Tibial artery (tissue), 4 donors: ENCODE results near the gene ZNF850.
"Not testable (repeated sequence)": the region's sequence is repeated elsewhere in the genome, so short reads cannot be mapped to it uniquely, and the experiment has no call there.

ENCODE experiments used
- DNase-seq, 2 donors: peaks; one replicate each; pipeline ENCODE4 v3.0.0-alpha.2; 2019
- H3K27ac ChIP-seq, 2 donors: fragments of 200-600 bp; sonication (generic) in 1 of 2; 1 replicate in 1 of 2; 2 replicates in 1 of 2; pipeline ENCODE4 v1.5.1; 2018 to 2019; ENCODE audit warnings: mild to moderate bottlenecking in 1 of 2
- H3K27me3 ChIP-seq, 2 donors: fragments of 200-600 bp; sonication (generic) in 1 of 2; one replicate each; pipeline versions ENCODE4 v1.5.1 to v1.6.0; 2016 to 2019
- H3K36me3 ChIP-seq, 3 donors: fragments of 200-600 bp; sonication (generic) in 2 of 3; one replicate each; pipeline ENCODE4 v1.5.1; 2016 to 2019; ENCODE audit warnings: mild to moderate bottlenecking in 2 of 3
- H3K4me1 ChIP-seq, 4 donors: fragments of 200-600 bp; sonication (generic) in 2 of 4; 1 replicate in 3 of 4; 2 replicates in 1 of 4; pipeline ENCODE4 v1.5.1; 2016 to 2019
- H3K4me3 ChIP-seq, 2 donors: fragments of 200-600 bp; sonication (generic) in 1 of 2; 1 replicate in 1 of 2; 2 replicates in 1 of 2; pipeline ENCODE4 v1.5.1; 2018 to 2019; ENCODE audit warnings: mild to moderate bottlenecking in 2 of 2
- H3K9me3 ChIP-seq, 3 donors: fragments of 200-600 bp; sonication (generic) in 1 of 3; one replicate each; pipeline ENCODE4 v1.5.1; 2016 to 2019
- CTCF ChIP-seq, 2 experiments: fragments of 200-600 bp in 1 of 2; fragments of 450-650 bp in 1 of 2; IDR thresholded peaks; one replicate each; pipeline ENCODE4 v1.5.1; 2017 to 2019; ENCODE audit warnings: antibody characterized with exemption in 2 of 2, mild to moderate bottlenecking in 1 of 2, moderate library complexity in 1 of 2
- intact Hi-C: fragments of 100-400 bp; cut with DNase I; formaldehyde crosslinking; loops from one replicate; pipeline ENCODE4 v1.15.0; 2023; ENCODE audit warnings: low total_unique reads

Gene ZNF850

GRCh38 chr19:36745870-36746269 lies 26.7 kb downstream of the ZNF850 start:
- H3K36me3 ChIP-seq, result peaks cover 76 to 95% (median 95%) of the 10 kb centered on the region in 3 donors

GRCh38 chr19:36736166-36736565 lies 36.4 kb downstream of the ZNF850 start:
- peaks cover 24 to 98% (median 82%) of the 10 kb centered on the region in 3 donors for H3K9me3 ChIP-seq
- H3K27ac ChIP-seq, result not testable (repeated sequence)

More at GRCh38 chr19:36745870-36746269, 26.7 kb downstream of the ZNF850 start:
- Histone ChIP-seq H3K27ac (no peak overlapping the region), H3K27me3 (no peaks in the 10 kb centered on the region), H3K9me3 (peaks cover 27 to 98% (median 98%) of the 10 kb centered on the region in 3 donors), H3K4me3 (no peak overlapping the region), H3K4me1 (no peaks in the 10 kb centered on the region)
- intact Hi-C loops, result no loop called here
- TF ChIP-seq CTCF (IDR thresholded peaks at IDR 0.05), result no peak
- no peak for DNase-seq

DNA sequence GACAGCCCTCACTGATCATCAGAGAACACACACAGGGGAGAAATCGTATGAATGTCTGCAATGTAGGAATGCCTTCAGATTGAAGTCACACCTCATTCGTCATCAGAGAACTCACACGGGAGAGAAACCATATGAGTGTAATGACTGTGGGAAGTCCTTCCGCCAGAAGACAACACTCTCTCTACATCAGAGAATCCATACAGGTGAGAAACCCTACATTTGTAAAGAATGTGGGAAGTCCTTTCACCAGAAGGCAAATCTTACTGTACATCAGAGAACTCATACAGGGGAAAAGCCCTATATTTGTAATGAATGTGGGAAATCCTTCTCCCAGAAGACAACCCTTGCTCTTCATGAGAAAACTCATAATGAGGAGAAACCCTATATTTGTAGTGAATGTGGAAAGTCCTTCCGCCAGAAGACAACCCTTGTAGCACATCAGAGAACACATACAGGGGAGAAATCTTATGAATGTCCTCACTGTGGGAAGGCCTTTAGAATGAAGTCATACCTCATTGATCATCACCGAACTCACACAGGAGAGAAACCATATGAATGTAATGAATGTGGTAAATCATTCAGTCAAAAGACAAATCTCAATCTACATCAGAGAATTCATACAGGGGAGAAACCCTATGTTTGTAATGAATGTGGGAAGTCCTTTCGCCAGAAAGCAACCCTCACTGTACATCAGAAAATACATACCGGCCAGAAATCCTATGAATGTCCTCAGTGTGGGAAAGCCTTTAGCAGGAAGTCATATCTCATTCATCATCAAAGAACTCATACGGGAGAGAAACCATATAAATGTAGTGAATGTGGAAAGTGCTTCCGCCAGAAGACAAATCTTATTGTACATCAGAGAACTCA lies 52.7 kb downstream of the ZNF850 start:
- peaks cover 32 to 100% (median 95%) of the 10 kb centered on the region in 3 donors for H3K9me3 ChIP-seq

More at GRCh38 chr19:36736166-36736565, 36.4 kb downstream of the ZNF850 start:
- peaks cover 29 to 72% (median 68%) of the 10 kb centered on the region in 3 donors for H3K36me3 ChIP-seq
- H3K4me3 ChIP-seq, H3K4me1 ChIP-seq, intact Hi-C loops, DNase-seq, H3K27me3 ChIP-seq: not testable (repeated sequence)

GRCh38 chr19:36709423-36709822 lies 63.2 kb downstream of the ZNF850 start:
- no peak for DNase-seq
- TF ChIP-seq CTCF (IDR thresholded peaks at IDR 0.05), result no peak
- Histone ChIP-seq H3K27me3 (no peaks in the 10 kb centered on the region), H3K9me3 (peaks cover 10 to 98% (median 89%) of the 10 kb centered on the region in 3 donors), H3K27ac (no peak overlapping the region), H3K36me3 (peaks cover 70 to 92% (median 85%) of the 10 kb centered on the region in 3 donors), H3K4me3 (no peak overlapping the region), H3K4me1 (no peaks in the 10 kb centered on the region)
- intact Hi-C loops, result no loop called here

More for the DNA sequence above, 52.7 kb downstream of the ZNF850 start:
- TF ChIP-seq CTCF (IDR thresholded peaks at IDR 0.05), result no peak
- Histone ChIP-seq H3K36me3 (peaks cover 87 to 99% (median 96%) of the 10 kb centered on the region in 3 donors), H3K4me1 (no peaks in the 10 kb centered on the region), H3K4me3 (no peak overlapping the region), H3K27me3 (no peaks in the 10 kb centered on the region), H3K27ac (no peak overlapping the region)
- intact Hi-C loops, result no loop called here
- no peak for DNase-seq

DNA sequence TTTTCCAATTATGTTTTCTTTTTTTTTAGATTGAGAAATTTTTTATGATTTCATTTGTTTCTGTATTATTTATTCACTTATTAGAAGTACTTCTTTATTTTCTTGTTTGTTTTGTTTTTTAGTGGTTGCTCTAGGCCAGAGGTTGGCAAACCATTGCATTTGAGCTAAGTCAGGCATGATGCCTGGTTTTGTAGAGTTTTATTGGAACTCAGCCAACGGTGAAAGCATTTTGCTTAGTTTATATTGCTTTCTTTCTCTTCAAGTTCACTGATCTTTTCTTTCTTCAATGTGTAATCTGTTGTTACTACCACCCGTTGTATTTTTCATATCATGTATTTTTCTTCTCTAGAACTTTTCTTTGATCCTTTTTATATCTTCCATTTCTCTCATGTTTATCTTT lies 65.5 kb downstream of the ZNF850 start:
- H3K4me3 ChIP-seq, result no peak overlapping the region
- TF ChIP-seq CTCF (IDR thresholded peaks at IDR 0.05), result no peak
- H3K9me3 ChIP-seq, result peaks cover 7 to 86% (median 74%) of the 10 kb centered on the region in 3 donors
- H3K27ac ChIP-seq, result no peak overlapping the region
- intact Hi-C loops, result no loop called here
- H3K36me3 ChIP-seq, result peaks cover 55 to 84% (median 71%) of the 10 kb centered on the region in 3 donors
- H3K27me3 ChIP-seq, result no peaks in the 10 kb centered on the region
- no peaks in the 10 kb centered on the region for H3K4me1 ChIP-seq
- no peak for DNase-seq

DNA sequence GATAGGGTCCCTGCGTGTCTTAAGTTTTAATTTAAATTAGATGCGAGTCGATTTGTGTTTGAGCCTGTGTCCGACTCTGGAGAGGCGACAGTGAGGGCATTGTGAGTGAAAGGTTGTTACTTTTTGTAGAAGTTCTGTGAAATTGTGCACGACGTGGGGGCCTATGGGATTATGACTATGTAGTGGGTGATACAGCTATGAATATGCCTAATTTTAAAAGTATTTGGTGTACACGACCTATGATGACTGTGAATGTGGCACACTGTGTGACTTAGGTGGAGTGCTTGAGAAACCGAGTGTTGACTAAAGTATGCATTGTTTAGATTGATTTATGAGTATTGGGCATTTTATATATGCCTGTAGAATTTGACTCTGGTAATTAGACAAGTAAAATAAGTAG lies 84.5 kb downstream of the ZNF850 start:
- DNase-seq, result no peak
- Histone ChIP-seq H3K27me3 (no peaks in the 10 kb centered on the region), H3K36me3 (peaks cover 35 to 44% (median 38%) of the 10 kb centered on the region in 3 donors), H3K9me3 (no peaks in the 10 kb centered on the region), H3K4me1 (peaks cover 0 to 20% (median 17%) of the 10 kb centered on the region in 4 donors), H3K4me3 (peak overlapping the region; percentile 73 to 88), H3K27ac (peak overlapping the region; percentile 75 to 82)
- no peak for TF ChIP-seq CTCF (IDR thresholded peaks at IDR 0.05)
- intact Hi-C loops, result no loop called here
